Activated T-helper 1 cell treated with anti-CD3 and anti-CD28 coated beads, Interleukin-2, amount 50 U/mL, for 16 hours (primary cell): ENCODE results near the gene ANO2.

Source experiments
- DNase-seq, 2 donors: peaks; one replicate each; pipeline ENCODE4 v3.0.0-alpha.2; 2020; ENCODE audit warnings: low read depth in 1 of 2, low spot score in 1 of 2

The ANO2 gene

DNA sequence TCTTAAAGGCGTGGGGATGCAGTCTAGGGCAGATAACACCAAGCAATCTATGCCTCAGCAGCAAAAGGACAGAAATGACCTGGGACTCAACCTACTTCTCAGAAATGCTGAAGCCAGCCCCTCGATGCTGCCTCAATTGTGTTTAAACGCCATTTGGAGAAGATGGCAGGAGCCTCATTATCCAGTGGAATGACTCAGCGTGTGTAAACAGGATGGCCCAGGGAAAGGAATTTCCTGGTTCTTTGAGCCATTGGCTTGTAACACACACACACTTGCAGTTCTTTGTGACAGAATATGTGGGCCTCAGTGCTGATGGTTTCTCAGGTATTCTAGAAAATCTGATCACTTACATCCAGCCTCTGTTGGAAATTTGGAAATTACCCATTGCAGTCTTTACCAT, 358.9 kb downstream of the ANO2 start:
- DNase-seq = no peak

DNA sequence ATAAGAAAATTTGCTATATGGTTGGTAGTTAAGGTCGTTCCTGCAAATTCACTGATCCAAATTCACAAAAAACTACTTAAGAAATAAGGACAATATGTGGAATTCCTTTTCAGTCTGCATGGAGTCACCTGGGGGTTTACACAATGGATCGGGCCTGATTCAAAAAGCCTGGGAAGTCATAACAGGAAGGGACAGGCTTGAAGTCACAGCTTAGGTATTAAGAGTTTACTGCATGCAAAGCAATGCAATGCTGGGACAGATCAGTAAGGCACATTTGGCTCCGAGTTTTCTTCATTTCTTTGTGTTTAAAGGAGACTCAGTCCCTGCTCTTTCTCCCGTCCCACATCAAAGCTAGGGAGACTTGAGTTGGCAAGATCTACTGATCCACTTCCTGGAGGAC, 359.9 kb downstream of the ANO2 start:
- DNase-seq = no peak

DNA sequence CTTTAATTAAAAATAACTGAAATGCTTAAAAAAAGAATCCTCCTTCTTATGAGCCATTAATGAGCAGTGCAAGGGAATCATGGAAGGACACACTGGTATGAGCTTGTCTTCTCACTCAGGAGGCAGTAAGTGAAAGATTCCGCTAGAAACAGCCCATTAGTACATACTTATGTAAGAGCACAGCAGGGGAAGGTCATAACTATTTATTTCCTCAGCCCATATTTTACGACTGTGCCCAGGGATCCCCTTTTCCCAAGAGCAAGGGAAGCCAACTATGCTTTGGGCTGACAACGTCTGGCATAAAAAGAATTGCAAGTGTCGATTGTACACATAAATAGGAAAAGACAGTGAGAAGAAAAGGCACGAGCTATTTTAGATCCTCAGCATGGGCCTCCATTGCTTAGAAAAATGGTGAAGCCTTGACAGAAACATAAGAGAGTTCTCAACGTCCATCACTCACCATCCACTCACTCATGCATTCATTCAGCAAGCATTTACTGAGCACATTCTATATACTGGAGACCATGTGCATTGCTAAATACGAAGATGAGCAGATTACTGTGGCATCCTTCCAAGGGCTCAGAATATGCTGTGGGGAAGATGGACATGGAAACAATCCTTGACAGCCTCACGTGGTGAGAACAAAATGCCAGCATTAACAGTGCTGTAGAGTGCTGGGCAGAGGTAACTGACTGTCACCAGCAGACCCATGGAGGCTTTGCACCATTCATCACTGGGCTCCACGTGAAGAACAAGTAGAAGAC, 360.5 kb downstream of the ANO2 start:
- DNase-seq = no peak

DNA sequence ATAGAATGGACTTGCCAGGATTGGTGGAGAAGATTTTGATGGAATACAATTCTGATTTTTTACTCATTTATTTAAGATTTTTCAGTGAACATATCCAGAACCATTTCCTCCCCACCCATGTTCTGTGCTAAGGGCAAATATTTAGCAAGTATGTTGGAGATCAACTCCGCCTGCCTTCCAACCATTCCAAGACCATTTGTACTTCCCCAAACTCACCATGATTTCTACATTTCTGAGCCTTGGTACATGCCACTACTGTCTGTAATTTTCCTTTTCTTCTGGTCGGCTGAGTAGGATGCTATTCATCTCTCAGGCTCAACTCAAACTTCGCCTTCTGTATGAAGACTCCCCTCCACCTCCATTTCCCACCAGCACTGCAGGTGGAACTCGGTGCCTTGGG, 362.5 kb downstream of the ANO2 start:
- DNase-seq = no peak

DNA sequence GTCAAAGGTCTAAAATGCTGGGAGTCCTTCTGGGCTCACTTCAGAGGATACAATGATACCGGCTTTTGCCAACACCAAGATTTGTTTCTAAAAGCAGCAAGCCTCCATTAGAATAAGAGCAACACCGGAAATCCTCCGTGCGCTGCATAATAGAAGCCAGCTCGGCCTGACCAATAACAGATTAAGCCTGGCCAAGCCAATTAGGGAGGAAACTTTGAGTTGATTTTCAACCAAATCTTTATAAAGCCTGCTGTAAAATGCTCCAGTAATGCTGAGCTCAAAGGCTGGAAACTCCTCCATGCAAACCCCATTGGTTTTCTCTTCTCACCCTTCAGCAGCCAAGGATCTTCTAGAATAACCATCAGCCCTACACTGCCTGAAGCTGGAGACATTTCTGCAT, 363.0 kb downstream of the ANO2 start:
- DNase-seq = no peak

DNA sequence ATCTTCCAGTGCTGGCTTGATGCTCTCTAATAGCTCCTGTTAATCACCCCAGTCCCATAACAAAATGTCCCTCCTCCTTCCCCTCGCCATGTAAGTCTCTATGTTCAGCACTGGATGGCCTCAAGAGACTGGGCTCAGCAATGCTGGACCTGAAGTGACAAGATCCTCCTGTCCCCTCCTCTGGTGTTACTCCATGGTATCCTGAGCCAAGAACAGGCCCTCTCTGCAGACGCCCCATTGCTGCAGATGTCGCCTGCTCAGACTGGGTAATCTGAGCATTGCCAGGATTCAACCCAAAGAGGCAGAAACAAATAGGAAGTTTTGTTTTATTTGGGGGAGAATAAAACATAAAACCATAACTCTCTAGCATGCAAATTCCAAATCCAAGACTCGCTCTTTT, 363.4 kb downstream of the ANO2 start:
- no peak for DNase-seq

DNA sequence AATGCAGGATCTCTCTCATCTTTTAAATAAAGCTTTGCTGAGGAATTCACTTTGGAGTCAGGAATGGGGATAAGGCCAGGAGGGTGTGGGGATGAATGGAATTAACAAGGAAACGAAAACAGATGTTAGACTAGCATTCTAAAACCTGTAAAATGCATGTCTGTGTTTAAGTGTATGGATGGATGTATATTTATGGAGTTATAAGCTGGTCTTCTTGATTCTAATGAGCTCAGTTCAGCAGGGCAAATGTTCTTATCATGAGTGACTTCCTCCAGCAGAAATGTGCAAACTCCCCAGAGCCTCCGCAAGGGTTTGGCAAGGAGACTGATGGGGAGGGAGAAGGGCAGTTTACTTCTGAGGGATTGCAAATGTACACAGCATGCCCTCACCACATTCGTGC, 364.0 kb downstream of the ANO2 start:
- DNase-seq = no peak

DNA sequence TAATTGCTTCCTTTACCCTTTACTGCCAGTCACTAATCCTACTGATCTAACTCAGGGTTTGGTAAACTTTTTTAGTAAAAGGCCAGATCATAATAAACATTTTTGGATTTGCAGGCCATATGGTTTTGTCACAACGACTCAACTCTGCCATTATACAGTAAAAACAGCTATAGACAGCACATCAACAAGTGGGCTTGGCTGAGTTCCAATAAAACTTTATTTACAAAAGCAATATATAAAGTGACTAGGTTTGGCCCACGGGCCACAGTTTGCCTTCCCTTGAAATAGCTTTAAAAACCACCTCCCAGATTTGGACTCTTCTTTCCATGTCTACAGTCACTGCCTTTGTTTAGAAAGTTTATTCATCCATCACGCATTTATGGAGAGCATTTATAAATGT, 366.3 kb downstream of the ANO2 start:
- DNase-seq = no peak

DNA sequence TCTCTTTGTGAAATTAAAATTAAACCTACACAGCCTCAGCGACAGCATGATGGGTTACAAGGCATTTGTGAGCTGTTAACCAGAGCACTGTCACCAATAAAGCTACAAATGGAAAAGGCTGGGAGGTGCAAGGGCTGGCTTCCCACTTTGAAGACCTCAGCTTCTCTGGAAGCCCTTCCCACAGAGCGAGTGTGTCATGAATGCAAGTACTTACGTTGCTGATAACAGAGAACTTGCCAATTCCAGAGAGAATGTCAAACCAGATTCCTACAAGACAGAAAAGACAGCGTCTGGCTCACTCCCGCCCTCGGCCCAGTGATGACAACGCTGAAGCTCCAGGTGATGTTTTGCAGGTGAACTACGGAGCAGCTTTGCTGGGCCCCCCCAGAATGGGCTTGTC, 367.3 kb downstream of the ANO2 start:
- no peak for DNase-seq

DNA sequence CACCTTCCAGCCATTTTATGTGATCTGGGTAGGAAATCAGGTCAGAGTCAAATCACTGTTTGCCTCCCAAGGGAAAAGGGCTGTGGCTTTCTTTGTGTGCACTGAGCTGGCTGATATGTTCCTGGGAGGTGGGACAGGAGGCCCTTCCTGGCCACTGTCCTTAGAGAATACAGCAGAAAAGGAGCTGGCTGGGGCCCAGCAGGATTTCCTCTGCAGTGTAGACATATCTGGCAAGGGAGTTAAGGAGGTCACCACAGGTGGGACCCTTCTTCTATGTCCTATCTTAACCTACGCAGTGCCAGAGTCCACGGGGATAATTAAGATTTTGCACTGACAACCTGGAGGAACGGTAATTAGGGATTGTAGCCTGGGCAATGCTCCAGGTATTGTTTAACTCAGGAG, 367.8 kb downstream of the ANO2 start:
- DNase-seq = no peak

DNA sequence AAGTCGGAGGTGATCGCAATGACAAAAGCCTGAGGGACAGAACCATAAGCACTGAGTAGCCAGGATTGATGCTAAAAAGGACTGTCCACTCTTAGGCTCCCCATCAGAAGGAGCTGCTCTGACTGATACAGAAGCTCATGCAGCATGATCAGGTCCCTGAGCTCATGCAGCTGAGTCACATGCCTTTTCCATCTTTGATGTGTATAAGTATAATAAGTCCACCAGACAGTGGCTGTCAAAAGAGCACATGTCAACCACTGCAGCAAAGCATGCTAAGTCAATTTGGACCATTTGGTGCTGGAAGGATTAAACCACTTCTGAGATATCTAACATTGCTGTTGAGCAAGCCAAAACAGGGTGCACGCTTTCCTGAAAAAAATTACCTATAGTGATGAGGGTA, 369.1 kb downstream of the ANO2 start:
- no peak for DNase-seq

DNA sequence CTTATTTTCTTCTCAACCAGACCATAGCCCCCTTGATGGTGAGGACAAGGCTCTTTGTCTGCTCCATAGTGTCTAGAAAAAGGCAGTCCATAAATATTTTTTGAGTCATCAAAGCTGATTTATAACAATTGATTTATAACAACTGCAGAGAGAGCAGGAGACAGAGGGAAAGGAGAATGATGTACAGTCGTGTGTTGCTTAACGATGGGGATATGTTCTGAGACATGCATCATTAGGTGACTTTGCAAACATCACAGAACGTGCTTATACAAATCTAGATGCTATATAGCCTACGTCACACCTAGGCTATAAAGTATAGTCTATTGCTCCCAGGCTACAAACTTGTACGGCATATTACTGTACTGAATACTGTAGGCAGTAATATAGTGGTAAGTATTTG, 369.8 kb downstream of the ANO2 start:
- DNase-seq = no peak

DNA sequence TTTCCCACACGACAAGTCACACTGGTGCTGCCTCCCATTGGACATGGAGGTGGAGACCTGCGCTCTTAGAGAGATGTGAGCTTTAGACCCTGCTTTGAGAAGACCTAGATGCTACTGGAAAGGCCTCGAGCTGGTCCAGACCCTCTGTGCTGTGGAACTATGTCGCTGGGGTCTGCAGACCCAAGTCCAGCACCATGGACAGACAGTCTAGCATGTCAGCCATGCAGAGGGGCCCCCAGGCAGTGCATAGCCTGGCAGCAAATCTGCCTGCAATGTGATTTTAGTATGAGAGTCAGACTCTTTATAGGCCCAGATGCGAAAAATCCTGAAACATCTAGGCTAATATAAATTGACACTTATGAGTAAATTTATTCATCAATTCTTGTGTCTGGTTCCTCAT, 371.7 kb downstream of the ANO2 start:
- DNase-seq = no peak

DNA sequence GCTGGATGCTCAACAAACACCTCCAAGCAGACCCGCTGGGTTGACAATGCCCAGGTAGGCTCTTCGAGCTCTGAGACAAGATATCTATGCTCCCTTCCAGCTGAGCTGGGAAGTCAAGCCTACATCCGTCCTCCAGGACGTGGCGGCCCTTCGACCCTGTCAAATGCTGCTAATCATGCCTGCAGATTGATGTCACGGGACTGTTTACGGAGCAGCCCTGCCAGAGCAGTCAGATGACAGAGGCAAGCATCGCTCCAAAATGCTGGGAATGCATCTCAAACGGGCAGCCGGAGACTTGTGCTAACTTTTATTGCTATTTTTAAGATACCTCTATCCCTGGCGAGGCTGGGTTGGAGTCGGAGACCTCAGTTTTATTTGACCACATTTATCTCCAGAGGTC, 373.9 kb downstream of the ANO2 start:
- no peak for DNase-seq

DNA sequence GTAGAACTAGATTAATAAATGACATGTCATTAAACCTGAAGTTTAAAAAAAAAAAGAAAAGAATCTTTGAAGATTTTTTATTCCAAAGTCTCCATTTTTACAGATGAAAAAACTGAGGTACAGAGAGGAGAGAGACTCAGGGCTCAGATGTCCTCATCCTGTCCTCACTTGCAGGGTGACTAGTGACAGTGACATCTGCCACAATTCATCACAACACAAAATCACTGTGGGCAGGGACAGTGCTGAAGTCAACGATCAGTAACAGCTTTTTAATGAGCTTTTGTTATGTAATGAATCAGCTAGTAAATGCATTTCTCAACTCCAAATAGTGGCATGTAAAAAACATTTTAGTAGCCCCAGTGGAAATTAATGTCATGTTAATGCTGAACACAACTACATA, 374.6 kb downstream of the ANO2 start:
- no peak for DNase-seq

DNA sequence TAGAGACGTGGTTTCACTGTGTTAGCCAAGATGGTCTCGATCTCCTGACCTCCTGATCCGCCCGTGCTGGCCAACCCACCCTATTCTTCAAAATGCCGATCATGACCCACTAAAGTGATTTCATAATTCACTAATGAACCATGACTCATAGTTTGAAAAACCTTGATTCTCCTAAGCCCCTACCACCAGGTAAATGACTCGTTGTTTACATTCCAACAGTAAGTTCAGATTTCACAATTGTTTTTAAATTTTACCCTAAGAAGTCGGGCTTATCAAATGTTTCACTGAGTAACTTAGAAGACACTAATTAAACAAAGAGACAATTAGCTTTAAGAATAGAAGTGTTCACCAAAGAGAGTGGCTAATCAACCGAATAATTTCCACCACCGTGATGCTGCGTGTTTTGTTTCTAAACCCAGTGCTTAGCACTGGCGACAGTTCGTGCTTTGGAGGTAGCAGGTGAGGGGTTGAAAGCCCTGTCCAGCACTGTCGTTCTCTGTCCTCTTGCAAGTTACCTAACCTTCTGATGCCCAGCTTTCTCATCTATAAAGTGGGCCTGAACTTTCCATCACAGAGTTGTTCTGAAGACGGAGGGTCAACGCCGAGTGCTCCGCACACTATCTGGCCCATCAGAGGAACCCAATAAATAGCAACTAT, 376.6 kb downstream of the ANO2 start:
- no peak for DNase-seq

DNA sequence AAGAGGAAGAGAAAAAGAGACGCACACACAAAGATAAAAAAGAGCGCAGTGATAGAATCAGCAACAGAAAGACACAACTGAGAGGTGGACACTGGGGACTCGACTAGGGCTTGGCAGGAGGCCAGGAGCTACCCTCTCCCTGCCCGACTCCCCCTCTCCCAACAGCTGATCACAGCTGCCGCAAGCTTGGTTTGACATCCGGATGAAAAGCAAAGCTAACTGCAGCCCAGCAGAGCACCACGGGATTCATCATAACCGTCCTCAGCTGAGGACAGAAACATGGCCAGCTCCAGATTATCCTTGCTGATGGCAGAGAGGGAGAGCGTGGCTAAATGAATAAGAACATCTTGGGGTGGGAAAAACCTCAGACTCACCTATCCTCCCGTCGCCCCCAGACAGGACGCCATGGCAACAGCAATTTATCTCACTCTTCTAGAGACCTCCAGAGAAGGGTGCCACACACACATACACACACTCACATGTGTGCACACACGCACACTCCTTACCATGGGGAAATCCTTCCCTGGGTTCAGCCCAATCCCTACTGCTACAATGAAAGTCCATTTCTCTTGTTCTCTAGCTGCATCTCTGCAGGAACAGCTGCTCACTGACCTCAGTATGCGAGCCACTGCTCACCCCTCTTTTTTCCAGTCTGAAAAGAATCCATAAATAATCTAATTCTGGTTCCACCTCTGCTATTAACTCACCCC, 377.9 kb downstream of the ANO2 start:
- DNase-seq = no peak

DNA sequence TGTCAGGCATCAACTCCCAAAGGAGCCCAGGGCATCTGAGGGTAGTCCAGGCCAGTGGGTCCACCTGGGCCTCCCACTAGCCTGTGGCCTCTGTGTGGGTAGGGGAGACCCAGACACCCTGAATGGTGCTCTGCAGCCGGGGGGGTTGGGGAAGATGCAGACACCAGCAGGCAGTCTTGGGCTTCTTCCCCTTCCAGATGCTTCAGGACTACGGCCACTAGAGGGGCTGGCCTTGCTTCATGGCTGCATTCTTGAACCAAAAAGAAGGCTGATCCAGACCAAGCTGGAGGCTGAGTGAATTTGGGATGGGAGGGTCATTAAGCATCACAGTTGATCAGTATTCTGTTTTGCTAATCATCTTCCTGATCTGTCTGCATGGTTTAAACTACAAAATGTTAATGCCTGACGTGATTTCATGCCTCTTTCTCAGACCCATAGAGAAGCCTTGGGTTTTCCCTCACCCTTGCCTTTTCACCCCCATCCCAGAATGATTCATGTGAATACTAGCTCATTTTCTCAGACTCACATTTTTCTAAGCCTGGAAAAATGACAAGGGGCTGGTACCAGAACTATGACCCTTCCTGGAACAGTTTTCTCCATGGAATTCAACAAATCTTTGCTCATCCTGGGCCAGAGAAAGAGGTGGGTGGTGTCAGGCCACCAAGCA, 379.0 kb downstream of the ANO2 start:
- DNase-seq = no peak

DNA sequence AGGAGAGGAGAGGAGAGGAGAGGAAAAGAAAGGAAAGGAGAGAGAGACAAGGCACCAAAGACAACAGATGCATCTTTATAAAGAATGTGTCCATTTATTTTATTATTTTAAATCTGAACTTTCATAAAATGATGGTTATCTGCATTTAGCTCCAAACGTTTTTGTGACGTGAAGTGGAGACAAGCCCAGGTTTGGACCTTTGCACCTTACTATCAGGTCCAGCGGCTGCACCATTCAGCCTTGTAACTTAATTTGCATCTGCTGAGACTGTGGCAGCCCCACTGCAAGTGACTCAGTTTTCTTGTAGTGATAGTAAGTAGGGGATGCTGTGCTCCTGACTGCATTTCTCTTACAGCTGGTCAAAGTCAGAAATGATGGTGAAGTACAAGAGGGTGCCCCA, 382.5 kb downstream of the ANO2 start:
- no peak for DNase-seq

DNA sequence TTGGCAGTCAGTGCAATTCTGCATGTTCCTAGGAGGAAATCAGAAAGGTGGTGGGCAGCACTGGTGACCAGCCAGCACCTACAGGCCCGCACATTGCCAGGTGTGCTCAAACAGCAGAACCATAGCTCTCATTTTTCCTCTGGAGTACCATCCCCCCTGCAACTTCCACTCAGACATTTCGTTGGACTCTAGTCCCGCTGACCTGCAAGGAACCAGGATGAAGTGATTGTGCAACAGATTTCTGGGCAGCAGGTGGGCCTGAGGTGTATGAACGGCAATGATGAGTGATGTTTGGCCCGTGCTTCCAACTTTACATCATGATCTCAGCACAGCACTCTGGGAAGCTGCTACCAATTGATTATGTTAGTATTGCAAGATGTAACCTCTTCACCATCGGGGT, 383.2 kb downstream of the ANO2 start:
- DNase-seq = no peak

DNA sequence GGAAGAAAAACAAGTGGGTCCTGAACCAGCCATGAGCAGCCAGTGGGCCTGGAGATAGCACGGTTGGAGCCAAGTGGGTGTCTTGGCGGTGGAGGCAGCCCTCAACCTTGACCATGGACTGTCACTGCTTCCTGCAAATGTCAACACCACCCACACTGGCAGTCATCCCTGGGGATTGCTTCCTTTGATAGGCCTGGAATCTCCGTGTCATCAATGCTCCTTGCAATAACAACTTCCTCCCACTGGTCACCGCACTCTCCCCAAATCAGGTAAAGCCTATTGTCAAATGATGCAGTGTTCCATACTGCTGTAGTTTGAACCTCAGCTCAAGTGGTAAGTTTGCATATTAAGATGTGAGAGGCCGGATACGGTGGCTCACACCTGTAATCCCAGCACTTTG, 384.0 kb downstream of the ANO2 start:
- DNase-seq = no peak

DNA sequence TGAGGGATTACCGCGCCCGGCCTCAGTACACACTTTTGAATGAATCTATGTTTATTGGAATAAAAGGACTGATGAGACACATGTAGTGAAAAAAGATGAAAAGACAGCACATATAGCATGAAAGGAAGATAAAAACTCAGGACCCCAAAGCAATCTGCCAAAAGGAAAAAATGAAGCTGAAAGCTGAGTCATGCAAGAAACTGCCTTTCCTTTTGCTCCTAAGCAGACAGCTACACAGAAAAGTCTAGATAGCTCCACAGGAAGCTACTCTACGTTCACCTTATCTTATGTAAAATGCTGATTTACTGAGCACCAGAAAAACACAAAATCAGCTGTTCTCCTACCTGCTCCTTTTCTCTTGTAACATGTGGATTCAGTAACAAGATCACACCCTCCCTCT, 384.8 kb downstream of the ANO2 start:
- no peak for DNase-seq
